ENCODE data around the gene ZBTB21. TPM values are rescaled to one million over a fixed set of nuclear protein-coding genes. Genes with fewer than 3 reads are reported as not detected.
A peak's percentile ranks its signal among the peaks of the same experiment; 100 is the strongest.

ZBTB21 gene
- polyA plus RNA-seq (2011; rRNA removed) (13.4 and 14.0 TPM in 2 replicates), polyA minus RNA-seq (2011; rRNA and poly(A)+ RNA removed) (26.4 and 36.3 TPM in 2 replicates)

- TF ChIP-seq, protein P1, sequence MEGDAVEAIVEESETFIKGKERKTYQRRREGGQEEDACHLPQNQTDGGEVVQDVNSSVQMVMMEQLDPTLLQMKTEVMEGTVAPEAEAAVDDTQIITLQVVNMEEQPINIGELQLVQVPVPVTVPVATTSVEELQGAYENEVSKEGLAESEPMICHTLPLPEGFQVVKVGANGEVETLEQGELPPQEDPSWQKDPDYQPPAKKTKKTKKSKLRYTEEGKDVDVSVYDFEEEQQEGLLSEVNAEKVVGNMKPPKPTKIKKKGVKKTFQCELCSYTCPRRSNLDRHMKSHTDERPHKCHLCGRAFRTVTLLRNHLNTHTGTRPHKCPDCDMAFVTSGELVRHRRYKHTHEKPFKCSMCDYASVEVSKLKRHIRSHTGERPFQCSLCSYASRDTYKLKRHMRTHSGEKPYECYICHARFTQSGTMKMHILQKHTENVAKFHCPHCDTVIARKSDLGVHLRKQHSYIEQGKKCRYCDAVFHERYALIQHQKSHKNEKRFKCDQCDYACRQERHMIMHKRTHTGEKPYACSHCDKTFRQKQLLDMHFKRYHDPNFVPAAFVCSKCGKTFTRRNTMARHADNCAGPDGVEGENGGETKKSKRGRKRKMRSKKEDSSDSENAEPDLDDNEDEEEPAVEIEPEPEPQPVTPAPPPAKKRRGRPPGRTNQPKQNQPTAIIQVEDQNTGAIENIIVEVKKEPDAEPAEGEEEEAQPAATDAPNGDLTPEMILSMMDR (IDR thresholded peaks at IDR 0.05; ENCODE audit: low read depth, low read length): no peak
- ChIA-PET POLR2A (interaction anchor here (0.9 to 1.8 kb wide), 3 partner anchors 30 to 107 kb away, joined by 3 to 6 read pairs (median 6); no protein-coding TSS in a partner anchor), CTCF (interaction anchor here (0.9 to 1.3 kb wide), 2 partner anchors 16 to 107 kb away, joined by 3 read pairs; no protein-coding TSS in a partner anchor)
- DNase-seq (ENCODE audit: low read depth, low spot score): peak; percentile 96
- H3K4me3 ChIP-seq (ENCODE audit: low read depth, low read length): peak within 1 kb of the TSS; percentile 74
- no peaks in the 10 kb centered on the region for H3K27me3 ChIP-seq (ENCODE audit: control insufficient read depth, insufficient read depth, low read length)
- H3K9me3 ChIP-seq (ENCODE audit: control insufficient read depth, insufficient read depth, low read length): no peaks in the 10 kb centered on the region; the same call in none of the 2 replicates
- H3K27ac ChIP-seq (ENCODE audit: low read depth, low read length): peak within 1 kb of the TSS; percentile 100
Observed at GRCh38 chr21:42009831-42010506, at the start of gene ZBTB21. Gene ZBTB21 (minus strand): TSS chr21:42010360. CDS start chr21:41994095, 16,265 bp downstream.

DNA sequence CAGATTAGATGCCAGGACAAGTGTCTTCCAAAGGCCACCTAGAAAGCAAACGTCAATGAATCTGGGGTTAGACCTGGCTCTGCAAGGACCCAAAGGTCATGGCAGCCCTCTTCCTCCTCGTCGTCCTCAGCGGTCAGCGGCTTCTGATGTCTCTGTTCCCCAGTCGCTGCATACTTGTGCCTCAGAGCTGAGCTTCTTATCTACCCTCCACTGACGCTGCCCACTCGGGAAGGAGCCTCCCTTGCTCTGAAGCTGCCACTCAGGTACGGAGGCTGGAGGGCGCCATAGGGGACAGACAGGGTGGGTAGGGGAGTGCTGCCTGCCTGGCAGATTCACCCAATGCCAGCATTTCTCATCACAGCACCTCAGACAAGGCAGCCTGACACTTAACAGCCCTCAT lies 49.6 kb upstream of the ZBTB21 start:
- no peak overlapping the region for H3K27ac ChIP-seq (ENCODE audit: low read depth, low read length)
- CTCF ChIA-PET: no interaction called here
- TF ChIP-seq, protein P1 (IDR thresholded peaks at IDR 0.05; ENCODE audit: low read depth, low read length): no peak
- H3K4me3 ChIP-seq (ENCODE audit: low read depth, low read length): no peak overlapping the region
- POLR2A ChIA-PET: no interaction called here
- H3K27me3 ChIP-seq (ENCODE audit: control insufficient read depth, insufficient read depth, low read length): peaks cover 20% of the 10 kb centered on the region
- no peak for DNase-seq (ENCODE audit: low read depth, low spot score)
- no peaks in the 10 kb centered on the region; the same call in 1 of the 2 replicates for H3K9me3 ChIP-seq (ENCODE audit: control insufficient read depth, insufficient read depth, low read length)

DNA sequence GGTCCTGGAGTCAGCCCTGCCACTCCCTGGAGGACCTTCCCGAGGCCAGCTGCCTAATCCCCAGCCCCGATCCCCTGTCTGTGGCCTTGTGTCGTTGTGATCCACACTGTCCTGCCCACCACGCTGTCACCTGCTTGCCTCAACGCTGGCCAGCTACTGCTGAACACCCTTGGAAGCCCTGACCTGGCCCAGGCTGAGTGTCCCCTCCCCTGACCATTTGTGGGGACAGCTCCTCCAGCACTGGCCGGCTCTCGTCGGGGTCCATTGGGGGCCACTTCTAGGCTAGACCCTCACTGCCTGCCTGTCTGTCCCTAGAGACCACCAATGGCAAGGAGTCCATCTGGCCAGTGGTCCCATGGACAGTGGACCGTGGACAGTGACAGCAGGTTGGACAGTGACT lies 49.0 kb upstream of the ZBTB21 start:
- CTCF ChIA-PET: no interaction called here
- POLR2A ChIA-PET: no interaction called here
- no peak for DNase-seq (ENCODE audit: low read depth, low spot score)
- TF ChIP-seq, protein P1 (IDR thresholded peaks at IDR 0.05; ENCODE audit: low read depth, low read length): no peak
- Histone ChIP-seq H3K27me3 (ENCODE audit: control insufficient read depth, insufficient read depth, low read length) (peaks cover 22% of the 10 kb centered on the region), H3K27ac (ENCODE audit: low read depth, low read length) (no peak overlapping the region), H3K9me3 (ENCODE audit: control insufficient read depth, insufficient read depth, low read length) (no peaks in the 10 kb centered on the region; the same call in 1 of the 2 replicates), H3K4me3 (ENCODE audit: low read depth, low read length) (no peak overlapping the region)

- no peaks in the 10 kb centered on the region; the same call in 1 of the 2 replicates for H3K9me3 ChIP-seq (ENCODE audit: control insufficient read depth, insufficient read depth, low read length)
- ChIA-PET POLR2A (no interaction called here), CTCF (no interaction called here)
- H3K4me3 ChIP-seq (ENCODE audit: low read depth, low read length): no peak overlapping the region
- TF ChIP-seq, protein P1 (IDR thresholded peaks at IDR 0.05; ENCODE audit: low read depth, low read length): no peak
- peaks cover 24% of the 10 kb centered on the region for H3K27me3 ChIP-seq (ENCODE audit: control insufficient read depth, insufficient read depth, low read length)
- DNase-seq (ENCODE audit: low read depth, low spot score): no peak
- no peak overlapping the region for H3K27ac ChIP-seq (ENCODE audit: low read depth, low read length)
Observed at GRCh38 chr21:42058631-42059111, 48.5 kb upstream of the ZBTB21 start.

DNA sequence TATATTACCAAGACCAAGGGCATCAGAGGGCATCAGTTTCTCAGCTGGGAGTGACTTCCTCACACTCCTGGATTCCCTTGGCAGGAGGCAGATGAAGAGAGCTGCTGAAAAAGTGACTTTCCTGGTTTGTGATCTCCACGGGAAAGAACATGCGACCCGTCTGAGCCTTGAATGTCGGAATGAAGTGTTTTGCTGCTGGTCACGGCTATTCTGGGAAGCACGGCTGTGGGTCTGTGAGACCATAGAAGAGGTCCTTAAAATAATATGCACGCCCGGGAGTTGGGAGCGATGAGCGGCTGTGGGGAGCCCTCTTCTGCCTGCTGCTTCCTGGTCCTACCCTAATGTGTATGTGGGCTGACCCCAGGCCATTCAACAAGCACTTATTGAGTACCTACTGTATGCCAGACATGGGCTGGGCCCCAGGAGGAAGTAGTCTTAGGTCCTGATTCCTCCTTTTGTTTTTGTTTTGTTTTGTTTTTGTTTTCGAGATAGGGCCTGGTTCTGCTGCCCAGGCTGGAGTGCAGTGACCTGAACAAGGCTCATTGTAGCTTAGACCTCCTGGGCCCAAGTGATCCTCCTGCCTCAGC lies 47.8 kb upstream of the ZBTB21 start:
- TF ChIP-seq, protein P1 (IDR thresholded peaks at IDR 0.05; ENCODE audit: low read depth, low read length): no peak
- peak overlapping the region; percentile 93 for H3K27ac ChIP-seq (ENCODE audit: low read depth, low read length)
- peaks cover 19% of the 10 kb centered on the region for H3K27me3 ChIP-seq (ENCODE audit: control insufficient read depth, insufficient read depth, low read length)
- CTCF ChIA-PET: no interaction called here
- H3K9me3 ChIP-seq (ENCODE audit: control insufficient read depth, insufficient read depth, low read length): peaks cover 2% of the 10 kb centered on the region
- POLR2A ChIA-PET: interaction anchor here (0.6 kb wide), 1 partner anchor 28 kb away, joined by 3 read pairs; no protein-coding TSS in a partner anchor
- no peak for DNase-seq (ENCODE audit: low read depth, low spot score)
- no peak overlapping the region for H3K4me3 ChIP-seq (ENCODE audit: low read depth, low read length)
